Fibroblast of villous mesenchyme (primary cell): Measurements from ENCODE around the gene SYTL5. TPM values are rescaled to one million over a fixed set of nuclear protein-coding genes. Genes with fewer than 3 reads are reported as not detected.

ENCODE experiments used
- DNase-seq: peaks from one replicate; pipeline ENCODE4 v3.0.0-alpha.2; 2010; ENCODE audit warnings: low read depth
- H3K4me3 ChIP-seq: 2 replicates; pipeline ENCODE4 v1.5.1; 2011; ENCODE audit warnings: low read depth, mild to moderate bottlenecking, low read length
- total RNA-seq: library from RNA; depleted of rRNA; stranded (reverse); fragments of >200 nt; gene quantifications from 2 replicates; pipeline ENCODE4 v1.2.3, GENCODE V29; 2012
- TF ChIP-seq, protein P1 (sequence below): IDR thresholded peaks from 2 replicates; pipeline ENCODE4 v1.5.1; 2012; ENCODE audit warnings: low read depth, mild to moderate bottlenecking, low read length; ENCODE audit not compliant: insufficient read depth

SYTL5 gene
- total RNA-seq, 1 donor = 10.4 TPM

DNA sequence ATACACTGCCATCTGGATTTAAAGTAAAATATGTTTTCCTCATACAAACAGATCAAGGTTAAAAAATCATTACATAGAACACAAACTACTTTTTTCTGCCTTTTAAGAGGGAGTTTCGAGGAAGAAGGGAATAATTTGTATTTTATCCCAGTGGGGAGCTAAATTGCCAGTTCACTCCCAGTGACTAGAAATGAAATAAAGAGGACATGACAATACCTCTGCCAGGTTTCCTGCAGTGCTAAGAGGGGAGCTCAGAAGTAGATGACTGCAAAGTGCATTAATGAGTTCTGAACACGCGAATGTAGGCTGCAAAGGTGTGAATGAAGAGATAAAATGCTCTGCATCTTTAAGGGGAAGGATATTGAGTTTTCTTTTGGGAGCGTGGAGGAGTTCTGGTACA, 144.6 kb downstream of the SYTL5 start:
- DNase-seq = no peak
- H3K4me3 ChIP-seq = no peak overlapping the region
- TF ChIP-seq, protein P1, sequence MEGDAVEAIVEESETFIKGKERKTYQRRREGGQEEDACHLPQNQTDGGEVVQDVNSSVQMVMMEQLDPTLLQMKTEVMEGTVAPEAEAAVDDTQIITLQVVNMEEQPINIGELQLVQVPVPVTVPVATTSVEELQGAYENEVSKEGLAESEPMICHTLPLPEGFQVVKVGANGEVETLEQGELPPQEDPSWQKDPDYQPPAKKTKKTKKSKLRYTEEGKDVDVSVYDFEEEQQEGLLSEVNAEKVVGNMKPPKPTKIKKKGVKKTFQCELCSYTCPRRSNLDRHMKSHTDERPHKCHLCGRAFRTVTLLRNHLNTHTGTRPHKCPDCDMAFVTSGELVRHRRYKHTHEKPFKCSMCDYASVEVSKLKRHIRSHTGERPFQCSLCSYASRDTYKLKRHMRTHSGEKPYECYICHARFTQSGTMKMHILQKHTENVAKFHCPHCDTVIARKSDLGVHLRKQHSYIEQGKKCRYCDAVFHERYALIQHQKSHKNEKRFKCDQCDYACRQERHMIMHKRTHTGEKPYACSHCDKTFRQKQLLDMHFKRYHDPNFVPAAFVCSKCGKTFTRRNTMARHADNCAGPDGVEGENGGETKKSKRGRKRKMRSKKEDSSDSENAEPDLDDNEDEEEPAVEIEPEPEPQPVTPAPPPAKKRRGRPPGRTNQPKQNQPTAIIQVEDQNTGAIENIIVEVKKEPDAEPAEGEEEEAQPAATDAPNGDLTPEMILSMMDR = no peak

DNA sequence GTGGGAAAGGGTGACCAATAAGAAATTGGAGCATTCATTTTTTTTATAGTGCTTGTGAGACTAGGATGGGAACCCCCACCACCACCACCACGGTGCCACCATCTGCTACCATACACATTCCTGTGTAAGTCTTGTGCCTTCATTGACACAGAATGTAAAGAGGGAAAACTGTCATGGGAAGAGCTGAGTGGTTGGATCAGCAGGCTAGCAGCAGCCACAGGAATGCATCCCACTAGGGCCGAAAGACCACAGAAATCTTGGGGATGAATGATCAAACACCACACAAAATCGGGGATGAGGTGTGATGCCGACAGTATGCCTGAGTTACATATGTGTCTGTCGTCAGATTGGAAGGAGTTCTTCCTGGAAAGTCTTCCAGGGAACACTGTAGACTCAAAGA, 145.1 kb downstream of the SYTL5 start:
- peak; percentile 54 for DNase-seq
- TF ChIP-seq, protein P1 = no peak
- no peak overlapping the region for H3K4me3 ChIP-seq

DNA sequence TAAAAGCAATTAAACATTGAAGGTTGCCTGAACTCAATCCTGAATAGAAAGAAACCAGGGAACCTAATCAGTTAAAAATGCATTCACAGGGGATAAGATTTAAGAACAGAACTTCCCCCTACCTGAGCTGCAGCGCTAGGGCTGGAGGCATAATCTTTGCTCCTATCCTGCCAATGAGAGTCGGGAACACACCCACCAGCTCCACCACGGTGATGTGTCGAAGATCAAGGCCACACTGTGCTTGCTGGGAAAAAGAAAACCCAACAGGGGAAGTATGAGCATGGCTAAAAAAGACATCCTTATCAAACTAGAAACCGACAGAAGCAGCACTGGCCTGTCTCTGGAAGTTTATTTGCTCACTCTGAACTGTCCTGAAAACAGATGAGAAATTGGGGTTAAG, 148.0 kb downstream of the SYTL5 start:
- TF ChIP-seq, protein P1 = no peak
- H3K4me3 ChIP-seq = no peak overlapping the region
- peak; percentile 50 for DNase-seq

DNA sequence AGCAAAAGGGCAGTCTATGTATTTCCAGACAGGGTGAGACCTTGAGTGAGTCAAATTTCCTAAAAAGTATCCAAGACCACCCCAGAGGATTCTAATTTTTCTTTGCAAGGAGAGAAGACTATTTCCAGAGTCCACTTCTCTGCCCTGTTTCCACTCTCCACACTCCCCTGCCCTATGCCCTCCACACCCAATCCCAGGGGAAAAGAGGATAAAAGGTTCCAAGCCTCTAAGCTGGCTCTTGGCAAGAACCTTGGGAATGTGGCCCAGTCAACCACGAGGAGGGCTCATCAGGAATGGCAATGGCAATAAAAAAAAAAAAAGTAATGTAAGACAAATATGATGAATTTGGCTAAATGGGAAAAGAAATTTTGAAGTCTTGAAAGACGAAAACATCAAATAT, 148.5 kb downstream of the SYTL5 start:
- H3K4me3 ChIP-seq = no peak overlapping the region
- TF ChIP-seq, protein P1 = no peak
- DNase-seq = peak; percentile 39

DNA sequence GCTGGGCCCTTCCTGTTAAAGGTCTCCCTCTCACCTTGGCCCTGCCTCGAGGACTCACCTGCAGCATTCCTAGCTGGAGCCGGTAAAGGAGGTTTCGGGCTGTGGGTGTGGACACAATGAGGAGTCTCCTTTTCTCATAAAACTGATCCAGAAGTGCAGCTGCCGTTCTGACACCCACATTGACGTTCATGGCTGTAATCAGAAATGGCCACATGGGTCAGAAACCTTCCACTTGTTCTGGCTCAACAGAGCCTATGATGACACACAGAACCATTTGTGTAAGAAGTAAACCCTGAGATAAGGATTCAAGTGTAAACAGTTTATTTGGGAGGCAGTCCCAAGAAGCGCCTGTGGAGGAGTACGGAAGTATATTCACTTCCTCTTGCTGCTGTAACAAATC, 150.5 kb downstream of the SYTL5 start:
- no peak overlapping the region for H3K4me3 ChIP-seq
- TF ChIP-seq, protein P1 = no peak
- DNase-seq = peak; percentile 80

DNA sequence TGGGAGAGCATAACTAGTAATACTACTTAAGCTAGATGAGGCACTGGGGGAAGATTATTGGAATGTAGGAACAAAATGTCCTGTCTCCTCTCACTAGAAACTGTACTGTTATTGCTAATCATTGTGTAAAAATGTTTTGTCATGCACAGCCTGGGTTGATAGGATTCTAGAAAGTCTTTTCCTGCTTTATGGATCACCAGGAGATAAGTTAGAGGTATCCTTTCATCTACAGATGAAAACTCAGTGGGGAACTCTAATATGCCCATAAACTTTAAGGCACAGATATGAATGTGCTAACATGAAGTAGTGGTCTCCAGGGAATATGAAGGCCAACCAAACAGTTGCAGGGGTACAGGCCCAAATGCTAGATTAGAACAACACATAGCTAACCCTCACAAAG, 156.8 kb downstream of the SYTL5 start:
- DNase-seq = peak; percentile 45
- TF ChIP-seq, protein P1 = no peak
- no peak overlapping the region for H3K4me3 ChIP-seq

DNA sequence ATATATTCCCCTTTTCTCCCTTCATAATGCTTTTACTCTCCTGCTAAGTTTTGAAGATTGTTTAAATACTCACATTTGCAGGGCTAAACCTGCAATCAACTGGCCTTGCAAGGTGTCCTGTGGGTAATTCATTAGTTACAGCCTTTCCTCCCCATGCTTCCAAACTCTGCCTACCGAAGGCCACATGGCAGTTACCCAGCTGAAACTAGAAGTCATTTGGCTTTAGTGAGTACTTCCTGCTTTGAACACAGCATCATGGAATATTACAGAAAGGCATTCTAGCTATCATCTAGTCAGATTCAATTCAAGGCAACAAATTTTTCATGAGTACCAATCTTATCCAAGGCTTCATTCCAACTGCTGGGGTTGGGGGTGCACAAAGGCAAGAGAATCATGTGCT, 158.7 kb downstream of the SYTL5 start:
- TF ChIP-seq, protein P1 = no peak
- H3K4me3 ChIP-seq = no peak overlapping the region
- no peak for DNase-seq
